IPS DF 4.7 (cell line): ENCODE results near the gene CIAPIN1.
"Not testable (repeated sequence)": the region's sequence is repeated elsewhere in the genome, so short reads cannot be mapped to it uniquely, and the experiment has no call there.

Source experiments
- DNase-seq: peaks from one replicate; pipeline ENCODE4 v3.0.0-alpha.2; 2013; ENCODE audit warnings: low spot score; ENCODE audit errors: extremely low read depth

The CIAPIN1 gene

GRCh38 chr16:57407521-57408353 lies 39.4 kb downstream of the CIAPIN1 start:
- DNase-seq = no peak

- DNase-seq = no peak
Measured at GRCh38 chr16:57406881-57407280, 40.3 kb downstream of the CIAPIN1 start.

- DNase-seq = no peak
Measured at GRCh38 chr16:57405097-57405496, 42.1 kb downstream of the CIAPIN1 start.

DNA sequence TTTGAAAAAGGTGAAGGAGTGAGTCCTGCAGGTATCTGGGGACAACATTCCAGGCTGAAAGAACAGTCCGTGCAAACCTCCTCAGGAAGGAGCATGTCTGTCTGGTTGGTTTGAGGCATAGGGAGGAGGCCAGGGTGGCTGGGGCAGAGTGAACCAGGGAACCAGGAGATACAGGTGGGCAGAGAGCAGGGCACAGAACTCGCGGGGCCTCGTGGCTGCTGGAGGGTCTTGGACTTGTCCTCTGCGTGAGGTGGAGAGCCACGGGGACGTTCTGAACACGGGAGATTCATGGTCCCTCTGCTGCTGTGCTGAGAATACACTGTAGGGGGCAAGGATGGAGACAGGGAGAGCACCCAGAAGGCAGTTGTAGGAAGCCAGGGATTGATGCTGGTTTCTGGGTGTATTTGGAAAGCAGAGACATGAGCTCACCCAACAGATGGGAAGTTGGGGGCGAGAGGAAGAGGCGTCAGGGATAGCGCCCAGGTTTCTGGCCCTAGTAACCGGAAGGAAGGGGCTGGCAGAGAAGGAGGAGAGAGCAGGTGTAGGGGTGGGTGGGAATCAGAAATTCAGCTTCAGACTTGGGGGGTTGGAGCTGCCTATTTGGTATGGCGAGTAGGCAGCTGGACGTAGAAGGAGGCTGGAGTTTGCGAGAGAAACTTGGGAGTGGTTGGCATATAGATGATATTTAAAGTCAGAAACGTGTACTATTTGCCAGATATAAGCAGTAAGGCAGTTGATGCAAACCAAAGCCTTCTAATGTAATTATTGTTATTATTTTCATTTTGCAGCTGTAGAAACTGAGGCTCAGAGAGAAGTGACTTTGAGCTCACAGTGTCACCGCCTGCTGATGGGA lies 43.0 kb downstream of the CIAPIN1 start, which contains the start of gene CCL17:
CCL17 (plus strand) TSS at position 803 of the 853 bp plus-strand sequence. CDS start 9,166 bp downstream, outside the sequence.
- no peak for DNase-seq

DNA sequence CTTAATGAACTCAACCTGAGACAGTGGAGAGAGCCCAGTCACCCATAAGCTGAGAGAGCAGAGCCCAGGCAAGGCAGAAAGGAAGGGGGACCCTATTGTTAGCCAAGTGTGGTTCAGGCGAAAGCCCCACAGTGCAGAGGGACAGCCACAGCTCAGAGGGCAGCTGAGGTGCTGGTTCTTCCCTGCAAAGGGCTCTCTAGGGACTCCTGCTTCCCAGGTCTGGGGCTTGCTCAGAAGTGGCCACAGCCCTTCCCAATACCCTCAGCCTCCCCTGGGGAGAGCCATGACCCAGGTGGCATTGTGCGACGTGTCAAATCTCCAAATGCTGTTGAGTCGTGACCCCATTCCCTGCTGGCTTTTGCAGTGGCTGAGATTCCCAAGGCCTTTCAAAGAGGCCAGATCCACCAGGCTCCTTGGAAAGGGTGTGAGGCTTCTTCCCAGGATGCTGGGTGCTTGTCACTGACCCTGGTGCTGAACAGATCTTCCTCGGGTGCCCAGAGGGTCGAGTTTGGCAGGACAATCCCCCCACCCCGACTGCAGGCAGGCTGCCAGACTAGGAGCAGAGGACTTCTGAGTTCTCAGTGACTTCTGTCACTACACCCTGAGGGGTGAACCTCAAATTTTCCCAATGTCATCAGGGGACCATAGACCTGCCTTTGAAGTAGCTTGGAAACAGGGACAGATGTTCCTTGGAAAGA lies 45.1 kb downstream of the CIAPIN1 start:
- no peak for DNase-seq

DNA sequence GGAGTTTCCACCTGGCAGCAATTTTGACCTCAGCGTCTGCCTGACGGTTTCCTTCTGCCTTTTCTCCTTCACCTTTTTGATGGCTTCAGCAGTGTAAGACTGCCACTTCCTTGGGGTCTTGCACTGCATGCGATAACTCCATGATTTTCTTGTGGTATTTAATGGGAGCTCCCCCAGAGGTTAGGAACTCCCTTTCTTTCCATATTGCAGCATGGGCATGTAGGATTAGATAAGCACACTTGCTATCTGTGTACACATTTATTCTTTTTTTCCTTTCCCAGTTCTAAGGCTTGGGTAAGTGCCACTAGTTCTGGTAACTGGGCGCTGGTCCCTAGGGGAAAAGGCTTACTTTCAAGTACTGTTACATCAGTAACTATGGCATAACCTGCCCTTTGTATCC lies 49.7 kb downstream of the CIAPIN1 start:
- DNase-seq = not testable (repeated sequence)

- no peak for DNase-seq
Measured at GRCh38 chr16:57396786-57397185, 50.4 kb downstream of the CIAPIN1 start.

- DNase-seq = no peak
Measured at GRCh38 chr16:57395026-57395425, 52.2 kb downstream of the CIAPIN1 start.

DNA sequence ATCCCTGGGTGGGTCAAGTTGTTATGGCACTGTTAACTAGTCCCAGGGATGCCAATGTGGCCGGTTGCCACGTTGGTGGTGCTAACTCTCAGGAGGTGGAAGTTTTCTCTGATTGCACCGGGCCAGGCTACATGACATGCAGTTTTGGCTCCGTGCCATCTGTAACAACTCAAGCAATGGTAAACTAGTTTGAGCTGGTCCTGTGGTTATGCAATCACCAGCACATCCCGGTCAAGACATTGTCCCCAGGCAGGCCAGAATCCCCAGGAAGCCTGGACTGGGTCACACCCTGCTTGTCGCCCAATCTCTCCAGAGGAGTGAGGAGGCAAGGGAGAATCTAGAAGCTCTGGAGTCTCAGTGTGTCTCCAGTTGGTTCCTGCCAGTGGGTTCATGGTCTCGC lies 52.7 kb downstream of the CIAPIN1 start:
- no peak for DNase-seq

DNA sequence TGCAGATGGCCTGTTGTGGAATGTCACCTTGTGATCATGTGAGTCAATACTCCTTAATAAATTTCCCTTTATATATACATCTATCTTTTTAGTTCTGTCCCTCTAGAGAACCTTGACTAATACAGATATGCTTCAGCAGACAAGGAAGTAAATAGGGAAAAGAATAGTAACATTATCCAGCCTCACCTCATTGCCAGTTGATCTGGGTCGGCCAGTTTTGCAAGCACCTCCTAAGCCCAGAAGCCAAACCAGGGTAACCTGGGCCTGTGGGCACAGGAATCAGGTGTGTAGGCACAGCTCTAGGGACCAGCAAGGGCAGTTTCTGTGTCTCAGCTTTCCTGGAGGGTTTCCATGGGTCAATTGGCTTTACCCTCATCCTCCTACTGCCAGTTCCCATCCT lies 54.5 kb downstream of the CIAPIN1 start:
- no peak for DNase-seq

DNA sequence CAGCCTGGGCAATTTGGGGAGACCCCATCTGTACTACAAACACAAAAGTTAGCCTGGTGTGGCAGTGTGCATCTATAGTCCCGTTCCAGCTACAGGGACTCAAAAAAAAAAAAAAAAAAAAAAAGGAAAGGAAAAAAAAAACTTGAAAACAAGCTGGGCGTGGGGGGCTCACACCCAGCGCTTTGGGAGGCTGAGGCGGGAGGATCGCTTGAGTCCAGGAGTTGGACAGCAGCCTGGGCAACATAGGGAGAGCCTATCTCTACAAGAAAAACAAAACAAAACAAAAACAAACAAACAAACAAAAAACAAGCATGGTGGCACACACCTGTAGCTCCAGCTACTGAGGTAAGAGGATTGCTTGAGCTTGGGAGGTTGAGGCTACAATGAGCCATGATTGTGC lies 55.5 kb downstream of the CIAPIN1 start:
- DNase-seq = no peak

DNA sequence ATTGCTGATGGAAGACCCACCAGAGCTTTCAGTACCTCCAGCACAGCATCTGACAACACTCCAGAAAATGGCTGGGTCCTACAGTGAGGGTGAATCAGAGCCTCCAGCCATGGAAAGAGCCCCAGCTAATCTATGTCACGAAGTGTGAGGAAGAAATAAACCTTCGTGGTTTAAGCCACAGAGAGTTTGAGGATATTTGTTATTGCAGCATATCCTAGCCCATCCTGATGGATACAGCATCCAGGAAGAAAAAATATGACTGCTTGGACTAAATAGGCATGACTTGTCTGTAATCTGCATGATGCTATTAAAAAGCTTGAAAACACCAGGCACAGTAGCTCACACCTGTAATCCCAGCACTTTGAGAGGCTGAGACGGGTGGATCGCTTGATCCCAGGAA lies 55.9 kb downstream of the CIAPIN1 start:
- DNase-seq = no peak

- no peak for DNase-seq
Measured at GRCh38 chr16:57390636-57391295, 56.4 kb downstream of the CIAPIN1 start.

- DNase-seq = no peak
Measured at GRCh38 chr16:57389087-57389468, 58.1 kb downstream of the CIAPIN1 start.

DNA sequence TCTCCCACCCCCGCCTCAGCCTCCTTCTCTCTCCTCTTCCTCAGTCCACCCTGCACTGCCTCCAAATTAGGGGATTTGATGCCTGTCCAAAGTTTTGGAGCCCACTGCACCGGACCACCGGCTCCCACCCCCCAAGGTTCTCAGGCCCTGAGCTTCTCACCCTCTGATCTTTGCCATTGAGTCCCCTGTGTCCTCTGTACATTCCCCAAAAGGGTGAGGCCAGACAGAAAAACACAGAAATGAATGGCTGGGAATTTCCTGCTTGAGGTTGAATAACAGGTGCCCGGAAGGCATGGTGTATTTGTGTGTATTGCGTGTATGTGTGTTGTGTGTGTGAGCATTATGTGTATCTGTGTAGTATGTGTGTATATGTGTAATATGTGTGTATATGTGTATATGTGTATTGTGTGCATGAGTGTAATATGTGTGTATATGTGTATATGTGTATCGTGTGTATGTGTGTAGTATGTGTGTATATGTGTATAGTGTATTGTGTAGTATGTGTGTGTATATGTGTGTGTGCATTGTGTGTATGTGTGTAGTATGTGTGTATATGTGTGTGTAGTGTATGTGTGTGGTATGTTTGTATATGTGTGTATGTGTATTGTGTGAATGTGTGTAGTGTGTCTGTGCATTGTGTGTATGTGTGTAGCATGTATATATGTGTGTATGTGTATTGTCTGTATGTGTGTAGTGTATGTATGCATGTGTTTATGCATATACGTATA lies 58.7 kb downstream of the CIAPIN1 start:
- DNase-seq = no peak

DNA sequence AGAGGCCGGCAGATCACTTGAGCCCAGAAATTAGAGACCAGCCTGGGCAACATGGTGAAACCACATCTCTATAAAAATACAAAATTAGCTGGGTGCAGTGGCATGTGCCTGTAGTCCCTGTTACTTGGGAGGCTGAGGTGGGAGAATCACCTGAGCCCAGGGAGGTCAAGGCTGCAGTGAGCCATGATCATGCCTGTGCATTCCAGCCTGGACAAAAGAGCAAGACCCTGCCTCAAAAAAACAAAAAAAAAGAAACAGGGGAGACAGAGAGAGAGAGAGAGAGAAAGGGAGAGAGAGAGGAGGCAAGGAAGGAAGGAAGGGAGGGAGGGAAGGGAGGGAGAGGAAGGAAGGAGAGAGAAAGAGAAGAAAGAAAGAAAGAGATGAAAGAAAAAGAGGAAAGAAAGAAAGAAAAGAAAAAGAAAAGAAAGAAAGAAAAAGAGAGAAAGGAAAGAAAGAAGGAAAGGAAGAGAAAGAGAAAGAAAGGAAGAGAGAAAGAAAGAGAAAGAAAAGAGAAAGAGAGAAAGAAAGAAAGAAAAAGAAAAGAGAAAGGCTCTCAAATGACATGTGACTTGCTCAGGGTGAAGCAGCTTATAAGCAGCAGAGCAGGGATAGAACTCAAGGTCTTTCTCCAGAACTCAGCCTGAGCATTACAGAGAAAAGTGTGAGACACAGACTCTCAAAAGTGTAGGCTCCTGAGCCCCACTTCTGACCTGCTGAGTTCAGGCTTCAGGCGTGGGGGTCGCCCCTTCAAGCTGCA lies 59.4 kb downstream of the CIAPIN1 start:
- DNase-seq = no peak

DNA sequence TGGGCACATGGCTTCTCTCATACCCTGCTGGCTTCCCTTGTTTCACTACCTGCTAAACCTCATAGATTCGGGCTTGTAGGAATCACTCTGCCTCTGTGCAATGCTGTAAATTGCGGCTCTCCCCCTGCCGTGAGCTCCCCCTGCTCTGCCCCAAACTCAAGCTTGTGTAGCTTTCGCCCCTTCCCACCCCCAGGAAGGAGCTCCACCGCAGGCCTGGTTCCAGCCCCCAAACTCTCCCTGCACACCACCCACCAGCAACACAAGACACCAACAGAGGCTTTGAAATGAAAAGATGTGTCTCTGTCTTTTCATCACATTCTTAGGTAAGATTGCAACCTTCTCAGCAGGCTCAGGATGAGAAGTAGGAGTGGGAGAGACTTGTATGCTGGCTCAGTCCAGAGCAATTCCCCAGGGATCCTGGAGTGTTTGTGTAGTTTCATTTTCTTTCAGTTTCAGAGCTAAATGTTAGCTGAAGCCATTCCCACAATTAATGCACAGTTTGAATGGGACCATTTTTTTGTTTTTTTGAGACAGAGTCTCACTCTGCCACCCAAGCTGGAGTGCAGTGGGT lies 60.7 kb downstream of the CIAPIN1 start:
- no peak for DNase-seq

DNA sequence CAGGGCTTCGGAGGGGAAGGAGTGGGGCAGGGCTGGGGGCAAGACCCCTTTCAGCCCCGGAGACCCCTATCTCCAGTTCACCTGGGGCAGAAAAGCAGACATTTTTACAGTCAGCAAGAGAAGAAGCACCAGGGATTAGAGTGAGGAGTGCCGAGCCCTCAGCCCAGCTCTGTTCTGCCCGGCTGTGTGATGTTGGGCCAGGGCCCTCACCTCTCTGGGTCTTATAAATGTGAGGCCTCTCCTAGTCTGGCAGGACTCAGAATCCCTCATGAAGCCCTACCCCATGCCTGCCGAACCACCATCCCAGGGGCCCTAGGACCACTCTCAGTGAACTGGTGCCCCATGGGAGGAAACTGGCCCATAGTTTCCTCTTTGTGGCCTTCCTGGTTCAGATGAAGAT lies 62.1 kb downstream of the CIAPIN1 start:
- no peak for DNase-seq

DNA sequence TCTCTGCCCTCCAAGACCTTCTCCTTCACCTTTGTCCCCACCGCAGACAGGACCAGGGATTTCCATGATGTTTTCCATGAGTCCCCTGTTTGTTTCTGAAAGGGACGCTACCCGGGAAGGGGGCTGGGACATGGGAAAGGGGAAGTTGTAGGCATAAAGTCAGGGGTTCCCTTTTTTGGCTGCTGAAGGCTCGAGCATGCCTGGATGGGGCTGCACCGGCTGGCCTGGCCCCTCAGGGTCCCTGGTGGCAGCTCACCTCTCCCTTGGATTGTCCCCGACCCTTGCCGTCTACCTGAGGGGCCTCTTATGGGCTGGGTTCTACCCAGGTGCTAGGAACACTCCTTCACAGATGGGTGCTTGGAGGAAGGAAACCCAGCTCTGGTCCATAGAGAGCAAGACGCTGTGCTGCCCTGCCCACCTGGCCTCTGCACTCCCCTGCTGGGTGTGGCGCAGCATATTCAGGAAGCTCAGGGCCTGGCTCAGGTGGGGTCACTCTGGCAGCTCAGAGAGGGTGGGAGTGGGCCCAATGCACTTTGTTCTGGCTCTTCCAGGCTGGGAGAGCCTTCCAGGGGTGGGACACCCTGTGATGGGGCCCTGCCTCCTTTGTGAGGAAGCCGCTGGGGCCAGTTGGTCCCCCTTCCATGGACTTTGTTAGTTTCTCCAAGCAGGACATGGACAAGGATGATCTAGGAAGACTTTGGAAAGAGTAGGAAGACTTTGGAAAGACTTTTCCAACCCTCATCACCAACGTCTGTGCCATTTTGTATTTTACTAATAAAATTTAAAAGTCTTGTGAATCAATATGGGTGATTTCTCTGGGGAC lies 62.7 kb downstream of the CIAPIN1 start:
- DNase-seq = no peak
